MV-4-11 (cell line): Measurements from ENCODE around the gene TFB1M.
A peak's percentile ranks its signal among the peaks of the same experiment; 100 is the strongest.
"Not testable (repeated sequence)": the region's sequence is repeated elsewhere in the genome, so short reads cannot be mapped to it uniquely, and the experiment has no call there.

ENCODE experiments used
- DNase-seq: peaks from one replicate; lab custom pipeline; 2025; lab: John Stamatoyannopoulos, UW

Gene TFB1M

GRCh38 chr6:155237613-155238012 is 76.7 kb downstream of the TFB1M start:
- no peak for DNase-seq

- no peak for DNase-seq
Observed at GRCh38 chr6:155235087-155235486, 79.2 kb downstream of the TFB1M start.

- DNase-seq, result no peak
Observed at GRCh38 chr6:155234687-155235086, 79.6 kb downstream of the TFB1M start.

GRCh38 chr6:155234167-155234566 is 80.1 kb downstream of the TFB1M start:
- DNase-seq, result no peak

- no peak for DNase-seq
Observed at GRCh38 chr6:155232848-155233247, 81.4 kb downstream of the TFB1M start.

GRCh38 chr6:155230975-155231374 is 83.3 kb downstream of the TFB1M start:
- not testable (repeated sequence) for DNase-seq

- DNase-seq, result no peak
Observed at GRCh38 chr6:155228546-155229166, 85.6 kb downstream of the TFB1M start.

- no peak for DNase-seq
Observed at GRCh38 chr6:155227046-155227445, 87.2 kb downstream of the TFB1M start.

- peak; percentile 6 for DNase-seq
Observed at GRCh38 chr6:155224618-155225017, 89.7 kb downstream of the TFB1M start.

GRCh38 chr6:155223646-155224451 is 90.4 kb downstream of the TFB1M start:
- DNase-seq, result peak; percentile 51

GRCh38 chr6:155222506-155222905 is 91.8 kb downstream of the TFB1M start:
- DNase-seq, result no peak

GRCh38 chr6:155221086-155221485 is 93.2 kb downstream of the TFB1M start:
- no peak for DNase-seq

GRCh38 chr6:155219858-155220301 is 94.4 kb downstream of the TFB1M start:
- no peak for DNase-seq

- DNase-seq, result no peak
Observed at GRCh38 chr6:155219299-155219698, 95.0 kb downstream of the TFB1M start.

- DNase-seq, result not testable (repeated sequence)
Observed at GRCh38 chr6:155218711-155219110, 95.6 kb downstream of the TFB1M start.

GRCh38 chr6:155216312-155217046 is 97.8 kb downstream of the TFB1M start:
- DNase-seq, result no peak

- no peak for DNase-seq
Observed at GRCh38 chr6:155215906-155216305, 98.4 kb downstream of the TFB1M start.

GRCh38 chr6:155213611-155214372 is 100.5 kb downstream of the TFB1M start:
- no peak for DNase-seq

GRCh38 chr6:155212616-155213380 is 101.5 kb downstream of the TFB1M start:
- no peak for DNase-seq

- no peak for DNase-seq
Observed at GRCh38 chr6:155212106-155212505, 102.2 kb downstream of the TFB1M start.

- DNase-seq, result no peak
Observed at GRCh38 chr6:155207223-155207622, 107.1 kb downstream of the TFB1M start.
